HT-29 (cell line): ENCODE results near the gene SPHK1. TPM values are rescaled to one million over a fixed set of nuclear protein-coding genes. Genes with fewer than 3 reads are reported as not detected.
A peak's percentile ranks its signal among the peaks of the same experiment; 100 is the strongest.

Experiments
- DNase-seq: peaks from one replicate; pipeline ENCODE4 v3.0.0-alpha.2; 2015; ENCODE audit warnings: low spot score
- small RNA-seq: library from RNA; depleted of rRNA; stranded (forward); fragments of <200 nt; gene quantifications from one replicate; pipeline ENCODE3, GENCODE V24; 2014
- total RNA-seq: library from RNA; depleted of rRNA; stranded (reverse); fragments of >200 nt; shearing (Covaris generic); gene quantifications from 2 replicates; pipeline ENCODE4 v1.2.3, GENCODE V29; 2014; rRNA removed

SPHK1 gene
- total RNA-seq, 1 experiment from 2014 or later, result 4.4 TPM

GRCh38 chr17:76432712-76433336 lies 48.4 kb downstream of the SPHK1 start:
- DNase-seq, result peak; percentile 15

GRCh38 chr17:76433693-76434092 lies 49.3 kb downstream of the SPHK1 start:
- no peak for DNase-seq

- DNase-seq, result no peak
Measured at GRCh38 chr17:76434870-76435269, 50.5 kb downstream of the SPHK1 start.

GRCh38 chr17:76435751-76436150 lies 51.3 kb downstream of the SPHK1 start:
- DNase-seq, result no peak

Small RNAs within 50 kb of the gene (small RNA-seq; reads per million reads assigned to genes)
- not detected for gene RNU6-24P

Other genes starting within 250 kb of the SPHK1 start
- gene FOXJ1, start 243.4 kb upstream of the SPHK1 start, total RNA-seq, result 2.0 and 3.4 TPM in 2 replicates
- gene RNF157, start 144.1 kb upstream of the SPHK1 start, total RNA-seq, result 1.3 and 3.9 TPM in 2 replicates
- 63.7 and 72.5 TPM in 2 replicates for gene UBALD2, start 119.3 kb upstream of the SPHK1 start, total RNA-seq
- 0.05 and 0.18 TPM in 2 replicates for gene QRICH2, start 76.3 kb upstream of the SPHK1 start, total RNA-seq
- gene PRPSAP1, start 30.7 kb upstream of the SPHK1 start, total RNA-seq, result 31.7 and 35.5 TPM in 2 replicates
- gene UBE2O, start 68.5 kb downstream of the SPHK1 start, total RNA-seq, result 22.4 and 24.4 TPM in 2 replicates
- gene AANAT, start 83.0 kb downstream of the SPHK1 start, total RNA-seq, result not detected in 2 replicates
- gene RHBDF2, start 116.8 kb downstream of the SPHK1 start, total RNA-seq, result 42.0 and 46.5 TPM in 2 replicates
- not detected in 2 replicates for gene CYGB, start 153.1 kb downstream of the SPHK1 start, total RNA-seq
- gene PRCD, start 155.4 kb downstream of the SPHK1 start, total RNA-seq, result not detected in 2 replicates
- gene ST6GALNAC2, start 201.3 kb downstream of the SPHK1 start, total RNA-seq, result 1.0 and 2.6 TPM in 2 replicates